Activated CD8-positive, alpha-beta memory T cell treated with anti-CD3 and anti-CD28 coated beads, Interleukin-2, amount 10 ng/mL, durations not matched to agents 7 days and 5 days (primary cell): ENCODE results near the gene GALNT16. TPM values are rescaled to one million over a fixed set of nuclear protein-coding genes. Genes with fewer than 3 reads are reported as not detected.

ENCODE experiments used
- ATAC-seq: fragments of 150-1000 bp; cut with Tn5 transposase; one replicate; pipeline ENCODE4 v1.10.0; 2021; ENCODE audit warnings: moderate library complexity
- CTCF ChIA-PET: fragments of 350-600 bp; sonication (Branson Sonifier 250); formaldehyde crosslinking; loops from one replicate; lab custom pipeline; 2021; ENCODE audit warnings: antibody characterized with exemption; lab: Charles Lee
- DNase-seq: peaks from one replicate; pipeline ENCODE4 v3.0.0-alpha.2; 2020
- H3K27ac Mint-ChIP-seq: one replicate; pipeline ENCODE4 v1.8.0; 2021; ENCODE audit warnings: mild to moderate bottlenecking, mixed read lengths
- H3K27me3 Mint-ChIP-seq: one replicate; pipeline ENCODE4 v1.8.0; 2021; ENCODE audit warnings: mixed read lengths
- H3K36me3 Mint-ChIP-seq: one replicate; pipeline ENCODE4 v1.8.0; 2021; ENCODE audit warnings: mild to moderate bottlenecking, mixed read lengths
- H3K4me1 Mint-ChIP-seq: one replicate; pipeline ENCODE4 v1.8.0; 2021; ENCODE audit warnings: mixed read lengths
- H3K4me3 Mint-ChIP-seq: one replicate; pipeline ENCODE4 v1.8.0; 2021; ENCODE audit warnings: mild to moderate bottlenecking, moderate library complexity, mixed read lengths
- H3K9me3 Mint-ChIP-seq: one replicate; pipeline ENCODE4 v1.8.0; 2022; ENCODE audit warnings: low read depth, mixed read lengths
- total RNA-seq, 2 experiments: library from RNA; stranded (reverse); gene quantifications; one replicate each; pipeline ENCODE4 v1.2.3, GENCODE V29; 2021

Gene GALNT16
- total RNA-seq, 2 experiments from 2014 or later = 0.16 to 0.35 TPM

GRCh38 chr14:69363964-69364363 is 104.0 kb downstream of the GALNT16 start:
- Mint-ChIP-seq H3K27ac (no peak overlapping the region), H3K4me3 (no peak overlapping the region), H3K9me3 (no peaks in the 10 kb centered on the region), H3K4me1 (peaks cover under 1% of the 10 kb centered on the region), H3K36me3 (no peaks in the 10 kb centered on the region), H3K27me3 (no peaks in the 10 kb centered on the region)
- DNase-seq (no peak), ATAC-seq (no peak)
- CTCF ChIA-PET = no interaction called here

- ATAC-seq = no peak
- H3K4me3 Mint-ChIP-seq = no peak overlapping the region
Measured at GRCh38 chr14:69364378-69364777, 104.4 kb downstream of the GALNT16 start.

GRCh38 chr14:69366069-69366468 is 106.1 kb downstream of the GALNT16 start:
- Mint-ChIP-seq H3K27me3 (no peaks in the 10 kb centered on the region), H3K27ac (no peak overlapping the region), H3K4me3 (no peak overlapping the region), H3K9me3 (no peaks in the 10 kb centered on the region), H3K36me3 (no peaks in the 10 kb centered on the region), H3K4me1 (no peaks in the 10 kb centered on the region)
- DNase-seq (no peak), ATAC-seq (no peak)
- CTCF ChIA-PET = interaction anchor here (1.3 kb wide), 1 partner anchor 123 kb away, joined by 4 read pairs; no protein-coding TSS in a partner anchor

More at GRCh38 chr14:69364378-69364777, 104.4 kb downstream of the GALNT16 start:
- Mint-ChIP-seq H3K36me3 (no peaks in the 10 kb centered on the region), H3K9me3 (no peaks in the 10 kb centered on the region), H3K4me1 (no peaks in the 10 kb centered on the region), H3K27me3 (no peaks in the 10 kb centered on the region), H3K27ac (no peak overlapping the region)
- no peak for DNase-seq
- CTCF ChIA-PET = no interaction called here

- Mint-ChIP-seq H3K27ac (no peak overlapping the region), H3K27me3 (no peaks in the 10 kb centered on the region), H3K9me3 (no peaks in the 10 kb centered on the region), H3K36me3 (no peaks in the 10 kb centered on the region), H3K4me3 (no peak overlapping the region), H3K4me1 (no peaks in the 10 kb centered on the region)
- CTCF ChIA-PET = no interaction called here
- DNase-seq (no peak), ATAC-seq (no peak)
Measured at GRCh38 chr14:69366761-69367160, 106.8 kb downstream of the GALNT16 start.

- Mint-ChIP-seq H3K27me3 (no peaks in the 10 kb centered on the region), H3K9me3 (no peaks in the 10 kb centered on the region), H3K4me1 (no peaks in the 10 kb centered on the region), H3K27ac (no peak overlapping the region), H3K36me3 (peaks cover 6% of the 10 kb centered on the region), H3K4me3 (no peak overlapping the region)
- DNase-seq = no peak
- ATAC-seq = no peak
- CTCF ChIA-PET = interaction anchor here (0.9 kb wide), 1 partner anchor 14 kb away, joined by 3 read pairs; no protein-coding TSS in a partner anchor
Measured at GRCh38 chr14:69368381-69368780, 108.4 kb downstream of the GALNT16 start.

- Mint-ChIP-seq H3K27me3 (no peaks in the 10 kb centered on the region), H3K27ac (no peak overlapping the region), H3K9me3 (no peaks in the 10 kb centered on the region), H3K4me3 (no peak overlapping the region), H3K4me1 (peaks cover 4% of the 10 kb centered on the region), H3K36me3 (peaks cover 8% of the 10 kb centered on the region)
- CTCF ChIA-PET = no interaction called here
- DNase-seq (no peak), ATAC-seq (no peak)
Measured at GRCh38 chr14:69370061-69370460, 110.1 kb downstream of the GALNT16 start.

- DNase-seq (no peak), ATAC-seq (no peak)
- Mint-ChIP-seq H3K4me1 (peaks cover 4% of the 10 kb centered on the region), H3K36me3 (peaks cover 28% of the 10 kb centered on the region), H3K9me3 (no peaks in the 10 kb centered on the region), H3K27ac (no peak overlapping the region), H3K4me3 (no peak overlapping the region), H3K27me3 (no peaks in the 10 kb centered on the region)
- CTCF ChIA-PET = no interaction called here
Measured at GRCh38 chr14:69372146-69372545, 112.2 kb downstream of the GALNT16 start.

- H3K27ac Mint-ChIP-seq = no peak overlapping the region
- H3K27me3 Mint-ChIP-seq = no peaks in the 10 kb centered on the region
- peak; percentile 12 for ATAC-seq
- no peak for DNase-seq
- H3K9me3 Mint-ChIP-seq = no peaks in the 10 kb centered on the region
- no peak overlapping the region for H3K4me3 Mint-ChIP-seq
- peaks cover 31% of the 10 kb centered on the region for H3K36me3 Mint-ChIP-seq
- H3K4me1 Mint-ChIP-seq = peaks cover 4% of the 10 kb centered on the region
- CTCF ChIA-PET = interaction anchor here (1.6 kb wide), 1 partner anchor 24 kb away, joined by 3 read pairs; no protein-coding TSS in a partner anchor
Measured at GRCh38 chr14:69373104-69373503, 113.1 kb downstream of the GALNT16 start.

- H3K27me3 Mint-ChIP-seq = no peaks in the 10 kb centered on the region
- peaks cover 36% of the 10 kb centered on the region for H3K36me3 Mint-ChIP-seq
- ATAC-seq (no peak), DNase-seq (no peak)
- CTCF ChIA-PET = interaction anchor here (1.6 kb wide), 1 partner anchor 23 kb away, joined by 3 read pairs; no protein-coding TSS in a partner anchor
- no peak overlapping the region for H3K27ac Mint-ChIP-seq
- no peaks in the 10 kb centered on the region for H3K9me3 Mint-ChIP-seq
- H3K4me1 Mint-ChIP-seq = peaks cover 4% of the 10 kb centered on the region
- H3K4me3 Mint-ChIP-seq = no peak overlapping the region
Measured at GRCh38 chr14:69374235-69374634, 114.3 kb downstream of the GALNT16 start.

- H3K36me3 Mint-ChIP-seq = peaks cover 44% of the 10 kb centered on the region
- CTCF ChIA-PET = no interaction called here
- no peak overlapping the region for H3K27ac Mint-ChIP-seq
- no peak overlapping the region for H3K4me3 Mint-ChIP-seq
- H3K9me3 Mint-ChIP-seq = no peaks in the 10 kb centered on the region
- no peaks in the 10 kb centered on the region for H3K27me3 Mint-ChIP-seq
- DNase-seq (no peak), ATAC-seq (no peak)
- peaks cover 4% of the 10 kb centered on the region for H3K4me1 Mint-ChIP-seq
Measured at GRCh38 chr14:69375182-69375581, 115.2 kb downstream of the GALNT16 start.

- DNase-seq (no peak), ATAC-seq (no peak)
- Mint-ChIP-seq H3K9me3 (no peaks in the 10 kb centered on the region), H3K36me3 (peaks cover 49% of the 10 kb centered on the region), H3K27ac (no peak overlapping the region), H3K4me1 (peaks cover 4% of the 10 kb centered on the region), H3K27me3 (no peaks in the 10 kb centered on the region), H3K4me3 (no peak overlapping the region)
- CTCF ChIA-PET = no interaction called here
Measured at GRCh38 chr14:69375722-69376121, 115.8 kb downstream of the GALNT16 start.

- ATAC-seq (no peak), DNase-seq (no peak)
- Mint-ChIP-seq H3K36me3 (peaks cover 52% of the 10 kb centered on the region), H3K27me3 (no peaks in the 10 kb centered on the region), H3K4me1 (peaks cover 4% of the 10 kb centered on the region), H3K9me3 (no peaks in the 10 kb centered on the region), H3K27ac (no peak overlapping the region), H3K4me3 (no peak overlapping the region)
- CTCF ChIA-PET = no interaction called here
Measured at GRCh38 chr14:69376439-69376838, 116.5 kb downstream of the GALNT16 start.

- DNase-seq (no peak), ATAC-seq (no peak)
- H3K4me3 Mint-ChIP-seq = no peak overlapping the region
- no peaks in the 10 kb centered on the region for H3K9me3 Mint-ChIP-seq
- H3K27ac Mint-ChIP-seq = no peak overlapping the region
- no peaks in the 10 kb centered on the region for H3K27me3 Mint-ChIP-seq
- CTCF ChIA-PET = no interaction called here
- peaks cover 4% of the 10 kb centered on the region for H3K4me1 Mint-ChIP-seq
- H3K36me3 Mint-ChIP-seq = peaks cover 53% of the 10 kb centered on the region
Measured at GRCh38 chr14:69378274-69378673, 118.3 kb downstream of the GALNT16 start.

- Mint-ChIP-seq H3K4me3 (no peak overlapping the region), H3K4me1 (peaks cover 45% of the 10 kb centered on the region), H3K27ac (no peak overlapping the region), H3K27me3 (no peaks in the 10 kb centered on the region), H3K36me3 (peaks cover 70% of the 10 kb centered on the region), H3K9me3 (no peaks in the 10 kb centered on the region)
- DNase-seq = no peak
- no peak for ATAC-seq
- CTCF ChIA-PET = no interaction called here
Measured at GRCh38 chr14:69387311-69387710, 127.4 kb downstream of the GALNT16 start.
